Mesodermal cell (in vitro differentiated cells): ENCODE measurements around the gene CCDC74B.
"Not testable (repeated sequence)": the region's sequence is repeated elsewhere in the genome, so short reads cannot be mapped to it uniquely, and the experiment has no call there.

ENCODE experiments used
- H3K27ac ChIP-seq: 2 replicates; pipeline ENCODE4 v1.7.0; 2013; ENCODE audit warnings: mild to moderate bottlenecking, low read depth, low read length, moderate library complexity; ENCODE audit not compliant: severe bottlenecking
- H3K36me3 ChIP-seq: 2 replicates; pipeline ENCODE4 v1.7.1; 2013; ENCODE audit warnings: mild to moderate bottlenecking, low read length, moderate library complexity; ENCODE audit not compliant: control insufficient read depth, insufficient read depth
- H3K4me1 ChIP-seq: one replicate; pipeline ENCODE4 v1.7.1; 2013; ENCODE audit warnings: mild to moderate bottlenecking, low read length; ENCODE audit not compliant: insufficient read depth, control insufficient read depth, poor library complexity, severe bottlenecking
- H3K4me3 ChIP-seq: 2 replicates; pipeline ENCODE4 v1.7.0; 2013; ENCODE audit warnings: low read length, control low read depth, mild to moderate bottlenecking; ENCODE audit not compliant: insufficient read depth, poor library complexity, severe bottlenecking; ENCODE audit errors: extremely low read depth
- H3K9me3 ChIP-seq: 2 replicates; pipeline ENCODE4 v1.7.1; 2013; ENCODE audit warnings: mild to moderate bottlenecking, low read length, moderate library complexity; ENCODE audit not compliant: control insufficient read depth
- WGBS, 2 experiments: methylation state at CpG; one replicate each; pipeline ENCODE4 v1.1.5; 2013; ENCODE audit warnings: missing lambda C conversion rate in 2 of 2; ENCODE audit not compliant: insufficient coverage in 2 of 2; 5-methylcytosine and 5-hydroxymethylcytosine counted together

Gene CCDC74B

DNA sequence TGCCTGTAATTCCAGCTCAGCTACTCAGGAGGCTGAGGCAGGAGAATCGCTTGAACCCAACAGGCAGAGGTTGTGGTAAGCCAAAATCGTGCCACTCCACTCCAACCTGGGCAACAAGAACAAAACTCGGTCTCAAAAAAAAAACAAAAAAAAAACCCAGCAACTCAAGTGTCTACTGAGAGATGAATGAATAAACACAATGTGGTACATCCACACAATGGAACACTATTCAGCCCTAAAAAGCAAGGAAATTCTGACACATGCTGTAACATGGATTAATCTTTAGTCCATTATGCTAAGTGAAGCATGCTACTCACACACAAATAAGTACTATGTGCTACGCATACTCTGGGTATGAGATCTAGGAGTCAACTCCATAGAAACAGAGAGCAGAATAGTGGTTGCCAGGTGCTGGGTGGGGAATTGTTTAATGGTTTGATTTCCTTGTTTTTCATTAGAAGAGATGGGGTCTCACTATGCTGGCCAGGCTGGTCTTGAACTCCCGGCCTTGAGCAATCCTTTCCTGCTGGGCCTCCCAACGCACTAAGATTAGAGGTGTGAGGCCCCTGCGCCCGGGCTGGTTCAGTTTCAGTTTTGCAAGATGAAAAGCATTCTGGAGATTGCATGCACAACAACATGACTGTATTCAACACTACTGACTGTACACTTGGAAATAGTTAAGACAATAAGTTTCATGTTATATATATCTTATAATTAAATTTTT, 20.5 kb upstream of the CCDC74B start:
- Histone ChIP-seq H3K27ac (no peak overlapping the region), H3K9me3 (no peaks in the 10 kb centered on the region), H3K4me1 (peaks cover 11% of the 10 kb centered on the region), H3K4me3 (no peak overlapping the region), H3K36me3 (peaks cover 54% of the 10 kb centered on the region)
- 90 to 100% methylated on average over 3 to 4 of the region's 8 CpGs for WGBS, 2 experiments

GRCh38 chr2:130162968-130163367, 18.1 kb upstream of the CCDC74B start:
- WGBS, 2 experiments = 96 to 100% methylated on average over 7 to 8 of the region's 9 CpGs
- Histone ChIP-seq H3K27ac (no peak overlapping the region), H3K9me3 (no peaks in the 10 kb centered on the region), H3K36me3 (peaks cover 55% of the 10 kb centered on the region), H3K4me3 (no peak overlapping the region), H3K4me1 (peaks cover 11% of the 10 kb centered on the region)

- peaks cover 11% of the 10 kb centered on the region for H3K4me1 ChIP-seq
- 88 to 94% methylated on average over 4 of the region's 7 CpGs for WGBS, 2 experiments
- not testable (repeated sequence) for H3K9me3 ChIP-seq, H3K27ac ChIP-seq, H3K4me3 ChIP-seq
- peaks cover 50% of the 10 kb centered on the region for H3K36me3 ChIP-seq
Measured at GRCh38 chr2:130162486-130162885, 17.6 kb upstream of the CCDC74B start.

GRCh38 chr2:130160838-130161705, 16.2 kb upstream of the CCDC74B start:
- peak overlapping the region; percentile 77 for H3K27ac ChIP-seq
- WGBS, 2 experiments = 49 to 67% methylated on average over 13 to 21 of the region's 25 CpGs

GRCh38 chr2:130160131-130160530, 15.2 kb upstream of the CCDC74B start:
- Histone ChIP-seq H3K4me3 (no peak overlapping the region), H3K36me3 (peaks cover 35% of the 10 kb centered on the region)
- 85 to 98% methylated on average over 4 to 6 of the region's 6 CpGs for WGBS, 2 experiments

More at GRCh38 chr2:130160838-130161705, 16.2 kb upstream of the CCDC74B start:
- H3K9me3 ChIP-seq, H3K4me3 ChIP-seq: not testable (repeated sequence)
- H3K4me1 ChIP-seq = peaks cover 11% of the 10 kb centered on the region
- peaks cover 37% of the 10 kb centered on the region for H3K36me3 ChIP-seq

GRCh38 chr2:130159376-130159775, 14.5 kb upstream of the CCDC74B start:
- not testable (repeated sequence) for H3K27ac ChIP-seq, H3K4me3 ChIP-seq, H3K9me3 ChIP-seq
- WGBS, 2 experiments = 100% methylated on average over 2 of the region's 4 CpGs; no CpG with 5 or more reads in 1 of the 2 experiments
- Histone ChIP-seq H3K4me1 (peaks cover 11% of the 10 kb centered on the region), H3K36me3 (peaks cover 36% of the 10 kb centered on the region)

More at GRCh38 chr2:130160131-130160530, 15.2 kb upstream of the CCDC74B start:
- no peak overlapping the region for H3K27ac ChIP-seq
- H3K4me1 ChIP-seq = peaks cover 11% of the 10 kb centered on the region
- no peaks in the 10 kb centered on the region for H3K9me3 ChIP-seq

- H3K36me3 ChIP-seq = peaks cover 36% of the 10 kb centered on the region
- 93 to 100% methylated on average over 5 to 6 of the region's 9 CpGs for WGBS, 2 experiments
Measured at GRCh38 chr2:130158631-130159030, 13.7 kb upstream of the CCDC74B start.

GRCh38 chr2:130157825-130158514, 13.1 kb upstream of the CCDC74B start:
- not testable (repeated sequence) for H3K4me3 ChIP-seq, H3K4me1 ChIP-seq, H3K27ac ChIP-seq, H3K9me3 ChIP-seq
- H3K36me3 ChIP-seq = peaks cover 36% of the 10 kb centered on the region
- WGBS, 2 experiments = 96 to 97% methylated on average over 8 to 12 of the region's 13 CpGs

More at GRCh38 chr2:130158631-130159030, 13.7 kb upstream of the CCDC74B start:
- peaks cover 11% of the 10 kb centered on the region for H3K4me1 ChIP-seq
- H3K9me3 ChIP-seq = no peaks in the 10 kb centered on the region
- no peak overlapping the region for H3K27ac ChIP-seq
- H3K4me3 ChIP-seq = no peak overlapping the region

GRCh38 chr2:130157354-130157753, 12.4 kb upstream of the CCDC74B start:
- H3K36me3 ChIP-seq = peaks cover 37% of the 10 kb centered on the region
- H3K4me1 ChIP-seq, H3K4me3 ChIP-seq, H3K9me3 ChIP-seq, H3K27ac ChIP-seq: not testable (repeated sequence)
- WGBS, 2 experiments = 96% methylated on average over 4 of the region's 12 CpGs

DNA sequence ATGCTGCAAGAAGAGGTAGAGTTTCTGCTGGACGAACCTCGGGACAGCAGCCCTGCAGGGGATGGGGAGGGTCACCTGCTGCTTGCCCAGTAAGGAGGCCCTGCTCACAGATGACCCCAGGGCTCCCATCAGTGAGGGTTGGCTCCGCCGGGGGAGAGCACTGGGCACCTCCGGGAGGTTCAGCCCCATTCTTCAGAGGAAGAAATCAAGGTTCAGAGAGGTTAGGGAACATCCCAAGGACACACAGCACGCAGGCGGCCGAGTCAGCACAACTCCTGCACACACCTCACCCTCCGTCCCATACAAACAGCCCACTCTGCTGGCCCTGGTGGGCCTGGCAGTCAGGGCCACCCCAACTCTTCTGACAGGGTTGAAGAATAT, 11.7 kb upstream of the CCDC74B start:
- Histone ChIP-seq H3K9me3 (no peaks in the 10 kb centered on the region), H3K36me3 (peaks cover 44% of the 10 kb centered on the region), H3K4me3 (no peak overlapping the region), H3K27ac (no peak overlapping the region), H3K4me1 (peaks cover 4% of the 10 kb centered on the region)
- 92 to 96% methylated on average over 2 to 4 of the region's 9 CpGs for WGBS, 2 experiments
